WERI-Rb-1 (cell line): ENCODE measurements around the gene HIGD1A.

Source experiments
- DNase-seq: peaks from one replicate; pipeline ENCODE4 v3.0.0-alpha.2; 2020
- H3K27ac ChIP-seq: fragments of 250-450 bp; sonication (Bioruptor Pico); 2 replicates; pipeline ENCODE4 v1.5.1; 2020; ENCODE audit warnings: mild to moderate bottlenecking, moderate library complexity
- H3K27me3 ChIP-seq: fragments of 250-450 bp; sonication (Bioruptor Pico); 2 replicates; pipeline ENCODE4 v1.5.1; 2021; ENCODE audit warnings: mild to moderate bottlenecking, low read depth, moderate library complexity; ENCODE audit not compliant: insufficient read depth, severe bottlenecking
- H3K36me3 ChIP-seq: fragments of 250-450 bp; sonication (Bioruptor Pico); 2 replicates; pipeline ENCODE4 v1.5.1; 2020; ENCODE audit warnings: mild to moderate bottlenecking, moderate library complexity
- H3K4me3 ChIP-seq: 2 replicates; pipeline ENCODE4 v1.5.1; 2011; ENCODE audit warnings: low read depth, mild to moderate bottlenecking, control low read depth, low read length
- H3K9me3 ChIP-seq: fragments of 250-450 bp; sonication (Bioruptor Pico); 2 replicates; pipeline ENCODE4 v1.5.1; 2021; ENCODE audit warnings: mild to moderate bottlenecking, moderate library complexity; ENCODE audit not compliant: severe bottlenecking
- TF ChIP-seq, protein P1 (sequence below): IDR thresholded peaks from 2 replicates; pipeline ENCODE4 v1.5.1; 2011; ENCODE audit warnings: low read depth, mild to moderate bottlenecking, control low read depth, inconsistent platforms, low read length

The HIGD1A gene

DNA sequence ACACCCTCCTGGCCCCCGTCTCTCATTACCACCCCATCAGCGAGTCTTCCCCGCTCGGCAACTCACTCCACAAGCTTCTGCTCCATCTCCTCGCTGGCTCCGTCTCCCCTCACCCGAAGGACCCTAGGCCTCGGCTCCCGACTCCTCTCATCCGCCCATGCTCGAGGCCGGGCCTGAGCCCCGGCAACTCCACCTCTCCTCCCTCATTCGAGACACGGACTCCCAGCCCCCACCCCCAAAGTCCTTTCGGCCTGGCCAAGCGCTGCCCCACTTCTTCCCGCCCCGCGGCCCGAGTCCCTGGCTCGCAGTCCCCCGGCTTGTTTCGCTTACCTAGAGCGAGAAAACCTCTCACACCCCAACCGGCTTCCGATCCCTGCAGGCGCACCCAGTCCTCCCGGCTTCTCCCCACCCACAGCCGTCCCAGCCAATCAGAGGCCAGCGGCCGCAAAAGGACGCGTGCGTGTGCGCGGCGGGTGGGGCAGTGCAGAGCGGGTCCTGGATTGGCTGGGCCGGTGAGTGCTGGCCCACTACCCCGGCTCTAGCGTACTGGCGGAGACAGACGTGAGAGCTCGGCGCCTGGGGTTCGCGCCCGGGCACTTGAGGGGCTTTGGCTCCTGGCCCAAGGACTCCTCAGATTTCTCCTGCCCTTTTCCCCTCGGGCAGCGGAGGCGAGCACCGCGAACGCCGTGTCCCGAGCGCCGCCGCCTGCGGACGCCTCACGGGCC lies at the start of gene HIGD1A:
Gene HIGD1A, minus strand, starts transcription at position 385 of the 725 bp plus-strand sequence. CDS start 10,237 bp downstream, outside the sequence.
- peak within 1 kb of the TSS; percentile 65 for H3K4me3 ChIP-seq

DNA sequence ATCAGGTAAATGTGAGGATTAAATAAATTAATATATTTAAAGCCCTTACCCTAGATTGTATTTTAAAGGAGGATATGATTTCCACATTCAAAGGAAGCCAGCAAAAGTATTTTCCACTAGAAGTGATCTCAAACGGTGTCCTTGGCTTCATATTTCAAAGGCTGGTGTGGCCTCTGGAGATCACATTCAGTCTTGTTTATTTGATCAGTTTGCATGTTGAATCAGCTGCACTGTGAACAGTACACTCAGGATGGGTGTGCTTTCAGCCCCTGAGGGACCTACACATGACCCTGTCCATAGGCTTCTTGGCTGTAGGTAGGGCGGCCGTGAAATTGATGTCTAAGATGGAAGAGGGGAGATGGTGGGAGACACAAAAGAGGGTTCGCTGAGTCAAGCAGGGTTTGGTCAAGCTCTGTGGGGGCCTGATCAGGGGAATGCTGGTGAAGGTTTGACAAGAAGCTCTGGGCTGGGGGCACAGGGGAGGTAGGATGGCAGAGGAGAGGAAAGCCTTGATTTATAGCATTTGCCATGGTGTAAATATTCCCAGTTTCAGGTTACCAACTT lies 49.5 kb upstream of the HIGD1A start:
- Histone ChIP-seq H3K27ac (no peak overlapping the region), H3K9me3 (no peaks in the 10 kb centered on the region), H3K36me3 (no peaks in the 10 kb centered on the region), H3K27me3 (no peaks in the 10 kb centered on the region), H3K4me3 (no peak overlapping the region)
- DNase-seq, result no peak
- TF ChIP-seq, protein P1, sequence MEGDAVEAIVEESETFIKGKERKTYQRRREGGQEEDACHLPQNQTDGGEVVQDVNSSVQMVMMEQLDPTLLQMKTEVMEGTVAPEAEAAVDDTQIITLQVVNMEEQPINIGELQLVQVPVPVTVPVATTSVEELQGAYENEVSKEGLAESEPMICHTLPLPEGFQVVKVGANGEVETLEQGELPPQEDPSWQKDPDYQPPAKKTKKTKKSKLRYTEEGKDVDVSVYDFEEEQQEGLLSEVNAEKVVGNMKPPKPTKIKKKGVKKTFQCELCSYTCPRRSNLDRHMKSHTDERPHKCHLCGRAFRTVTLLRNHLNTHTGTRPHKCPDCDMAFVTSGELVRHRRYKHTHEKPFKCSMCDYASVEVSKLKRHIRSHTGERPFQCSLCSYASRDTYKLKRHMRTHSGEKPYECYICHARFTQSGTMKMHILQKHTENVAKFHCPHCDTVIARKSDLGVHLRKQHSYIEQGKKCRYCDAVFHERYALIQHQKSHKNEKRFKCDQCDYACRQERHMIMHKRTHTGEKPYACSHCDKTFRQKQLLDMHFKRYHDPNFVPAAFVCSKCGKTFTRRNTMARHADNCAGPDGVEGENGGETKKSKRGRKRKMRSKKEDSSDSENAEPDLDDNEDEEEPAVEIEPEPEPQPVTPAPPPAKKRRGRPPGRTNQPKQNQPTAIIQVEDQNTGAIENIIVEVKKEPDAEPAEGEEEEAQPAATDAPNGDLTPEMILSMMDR, result no peak

More for the DNA sequence above, at the start of gene HIGD1A:
- Histone ChIP-seq H3K36me3 (peaks cover 14% of the 10 kb centered on the region), H3K27me3 (no peaks in the 10 kb centered on the region), H3K9me3 (no peaks in the 10 kb centered on the region), H3K27ac (peak within 1 kb of the TSS; percentile 90)
- peak; percentile 97 for DNase-seq
- TF ChIP-seq, protein P1, result no peak

DNA sequence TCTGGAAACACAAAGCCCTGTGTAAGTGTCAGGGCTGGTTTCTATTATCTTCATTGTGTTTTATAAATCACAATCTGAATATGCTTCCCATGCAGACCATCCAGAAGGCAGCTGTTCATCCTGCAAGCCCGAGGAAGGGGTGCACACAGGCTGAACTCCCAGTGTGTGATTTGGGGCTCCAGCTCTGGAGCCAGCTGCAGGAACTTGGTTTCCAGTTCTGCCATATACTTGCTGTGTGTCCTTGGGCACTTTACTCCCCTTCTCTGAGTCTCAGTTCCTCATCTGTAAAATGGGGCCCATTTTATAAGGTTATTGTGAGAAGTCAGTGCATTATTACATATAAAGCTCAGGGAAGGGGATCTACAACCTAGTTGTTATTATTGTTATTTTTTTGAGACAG lies 48.8 kb upstream of the HIGD1A start:
- Histone ChIP-seq H3K27me3 (no peaks in the 10 kb centered on the region), H3K9me3 (no peaks in the 10 kb centered on the region), H3K27ac (no peak overlapping the region), H3K36me3 (no peaks in the 10 kb centered on the region), H3K4me3 (no peak overlapping the region)
- TF ChIP-seq, protein P1, result no peak
- DNase-seq, result no peak

DNA sequence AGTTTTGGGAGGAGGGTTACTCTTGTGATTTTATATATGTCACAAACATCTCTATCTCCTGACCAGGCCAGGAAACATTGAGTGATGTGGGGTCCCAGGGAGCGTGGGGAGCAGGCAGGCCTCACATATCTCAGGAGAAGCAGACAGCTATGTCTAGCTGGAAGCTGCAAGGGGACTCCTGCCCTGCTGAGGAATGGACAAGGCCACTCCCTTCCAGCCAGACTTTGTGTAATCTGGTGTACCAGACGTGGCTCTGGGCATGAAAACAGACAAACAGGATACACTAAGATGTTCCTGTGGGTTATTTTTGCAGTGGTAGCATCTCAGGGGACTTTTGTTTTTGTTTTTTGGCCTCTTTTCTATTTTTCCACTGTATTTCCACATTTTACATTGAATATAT lies 48.2 kb upstream of the HIGD1A start:
- no peak overlapping the region for H3K27ac ChIP-seq
- no peaks in the 10 kb centered on the region for H3K9me3 ChIP-seq
- TF ChIP-seq, protein P1, result no peak
- DNase-seq, result no peak
- no peaks in the 10 kb centered on the region for H3K27me3 ChIP-seq
- H3K36me3 ChIP-seq, result no peaks in the 10 kb centered on the region
- no peak overlapping the region for H3K4me3 ChIP-seq

DNA sequence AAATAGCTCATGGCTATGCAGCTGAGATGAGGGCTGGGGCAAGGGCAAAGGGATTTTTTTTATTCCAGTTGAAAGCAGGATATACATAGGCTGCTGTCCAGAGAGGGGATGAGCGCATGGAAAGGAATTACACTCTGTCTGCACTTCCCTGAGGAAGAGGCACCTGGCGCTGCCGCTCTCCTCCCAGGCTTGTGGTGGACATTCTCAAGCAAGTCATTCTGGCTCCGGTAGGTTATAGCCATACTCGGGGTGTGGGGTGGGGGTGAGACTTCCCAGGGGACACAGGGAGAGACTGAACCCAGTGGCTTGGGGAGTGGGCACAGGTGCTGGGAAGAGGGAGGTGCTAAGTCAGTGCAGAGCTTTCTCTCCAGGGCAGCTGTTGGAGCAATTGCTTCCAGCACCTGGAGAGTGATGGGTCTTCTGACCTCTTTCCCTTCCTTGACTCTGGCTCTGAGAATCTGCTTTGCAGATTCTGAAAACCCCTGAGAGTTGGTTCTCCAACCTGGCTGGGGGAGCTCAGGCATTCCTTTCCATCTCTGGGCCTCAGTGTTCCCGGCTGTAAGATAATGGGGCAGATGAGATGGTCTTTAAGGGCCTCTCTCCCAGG lies 47.0 kb upstream of the HIGD1A start:
- no peaks in the 10 kb centered on the region for H3K36me3 ChIP-seq
- TF ChIP-seq, protein P1, result no peak
- no peak overlapping the region for H3K27ac ChIP-seq
- no peak for DNase-seq
- no peaks in the 10 kb centered on the region for H3K9me3 ChIP-seq
- H3K4me3 ChIP-seq, result no peak overlapping the region
- no peaks in the 10 kb centered on the region for H3K27me3 ChIP-seq
